Mesendoderm (in vitro differentiated cells): ENCODE measurements around the gene TCF12.
"Not testable (repeated sequence)": the region's sequence is repeated elsewhere in the genome, so short reads cannot be mapped to it uniquely, and the experiment has no call there.

ENCODE experiments used
- DNase-seq: peaks from one replicate; pipeline ENCODE4 v3.0.0; 2013
- H2AK5ac ChIP-seq: 2 replicates; pipeline ENCODE4 v1.6.1; 2013; ENCODE audit warnings: low read length, inconsistent platforms
- H2BK120ac ChIP-seq: 2 replicates; pipeline ENCODE4 v1.6.1; 2013; ENCODE audit warnings: low read depth, mild to moderate bottlenecking, low read length, moderate library complexity, mixed read lengths
- H2BK15ac ChIP-seq: replicated peaks from 2 replicates; pipeline ENCODE4 v1.6.1; 2013; ENCODE audit warnings: low read depth, mild to moderate bottlenecking, moderate library complexity
- H2BK5ac ChIP-seq: 2 replicates; pipeline ENCODE4 v1.6.1; 2013; ENCODE audit warnings: low read length, inconsistent platforms
- H3K18ac ChIP-seq: 2 replicates; pipeline ENCODE4 v1.6.1; 2013; ENCODE audit warnings: mild to moderate bottlenecking, low read length, mixed read lengths
- H3K23ac ChIP-seq: one replicate; pipeline ENCODE4 v1.6.1; 2013; ENCODE audit warnings: low read length
- H3K27ac ChIP-seq: 2 replicates; pipeline ENCODE4 v1.5.1; 2013; ENCODE audit warnings: low read depth, mild to moderate bottlenecking, inconsistent platforms, low read length, moderate library complexity
- H3K27me3 ChIP-seq: 2 replicates; pipeline ENCODE4 v1.6.1; 2013; ENCODE audit warnings: low read length, control low read depth, mild to moderate bottlenecking, inconsistent platforms; ENCODE audit not compliant: insufficient read depth, poor library complexity
- H3K36me3 ChIP-seq: 2 replicates; pipeline ENCODE4 v1.6.1; 2013; ENCODE audit warnings: low read length, inconsistent platforms; ENCODE audit not compliant: control insufficient read depth, insufficient read depth
- H3K4ac ChIP-seq: one replicate; pipeline ENCODE4 v1.6.1; 2013; ENCODE audit warnings: low read depth, mild to moderate bottlenecking, low read length, moderate library complexity
- H3K4me1 ChIP-seq: 2 replicates; pipeline ENCODE4 v1.6.1; 2013; ENCODE audit warnings: low read depth, low read length, inconsistent platforms; ENCODE audit not compliant: control insufficient read depth
- H3K4me2 ChIP-seq: 2 replicates; pipeline ENCODE4 v1.6.1; 2013; ENCODE audit warnings: low read length
- H3K4me3 ChIP-seq: 2 replicates; pipeline ENCODE4 v1.5.1; 2013; ENCODE audit warnings: mild to moderate bottlenecking, low read length
- H3K56ac ChIP-seq: one replicate; pipeline ENCODE4 v1.6.1; 2013; ENCODE audit warnings: low read length
- H3K79me1 ChIP-seq: 2 replicates; pipeline ENCODE4 v1.6.1; 2013; ENCODE audit warnings: low read length, inconsistent platforms
- H3K79me2 ChIP-seq: 2 replicates; pipeline ENCODE4 v1.6.1; 2013; ENCODE audit warnings: mild to moderate bottlenecking, low read length; ENCODE audit not compliant: control insufficient read depth, insufficient read depth
- H3K9ac ChIP-seq: 2 replicates; pipeline ENCODE4 v1.6.1; 2013; ENCODE audit warnings: low read length, inconsistent platforms
- H4K5ac ChIP-seq: one replicate; pipeline ENCODE4 v1.6.1; 2013; ENCODE audit warnings: low read length
- H4K8ac ChIP-seq: one replicate; pipeline ENCODE4 v1.6.1; 2013; ENCODE audit warnings: low read depth, mild to moderate bottlenecking, control low read depth, low read length, moderate library complexity
- WGBS: extraction: QIAGEN DNeasy Blood & Tissue Kit; methylation state at CpG from one replicate; pipeline ENCODE4 v1.1.7; 2013; ENCODE audit warnings: low lambda C conversion rate, missing lambda C conversion rate; ENCODE audit not compliant: insufficient coverage; ENCODE audit errors: extremely low coverage; 5-methylcytosine and 5-hydroxymethylcytosine counted together

The TCF12 gene

DNA sequence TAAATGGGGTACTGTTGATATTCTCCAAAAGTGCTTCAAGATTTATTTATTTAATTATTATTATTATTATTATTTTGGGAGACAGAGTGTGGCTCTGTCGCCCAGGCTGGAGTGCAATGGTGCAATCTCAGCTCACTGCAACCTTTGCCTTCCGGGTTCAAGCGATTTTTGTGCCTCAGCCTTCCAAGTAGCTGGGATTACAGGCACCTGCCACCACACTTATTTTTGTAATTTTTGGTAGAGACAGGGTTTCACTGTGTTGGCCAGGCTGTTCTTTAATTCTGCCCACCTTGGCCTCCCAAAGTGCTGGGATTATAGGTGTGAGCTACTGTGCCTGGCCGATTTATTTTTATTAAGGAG lies 14.0 kb downstream of the TCF12 start:
- not testable (repeated sequence) for H2BK120ac ChIP-seq, H3K4me1 ChIP-seq, H3K56ac ChIP-seq, H2BK5ac ChIP-seq, H3K23ac ChIP-seq, H3K4me3 ChIP-seq, H3K79me1 ChIP-seq, H3K4ac ChIP-seq, H3K27me3 ChIP-seq, H2BK15ac ChIP-seq, H4K8ac ChIP-seq, H3K9ac ChIP-seq, H3K18ac ChIP-seq, DNase-seq, H3K27ac ChIP-seq, H3K36me3 ChIP-seq, H2AK5ac ChIP-seq, H4K5ac ChIP-seq, H3K4me2 ChIP-seq
- H3K79me2 ChIP-seq: peaks cover 51% of the 10 kb centered on the region
- no CpG with 5 or more reads among the region's 4 CpGs for WGBS

DNA sequence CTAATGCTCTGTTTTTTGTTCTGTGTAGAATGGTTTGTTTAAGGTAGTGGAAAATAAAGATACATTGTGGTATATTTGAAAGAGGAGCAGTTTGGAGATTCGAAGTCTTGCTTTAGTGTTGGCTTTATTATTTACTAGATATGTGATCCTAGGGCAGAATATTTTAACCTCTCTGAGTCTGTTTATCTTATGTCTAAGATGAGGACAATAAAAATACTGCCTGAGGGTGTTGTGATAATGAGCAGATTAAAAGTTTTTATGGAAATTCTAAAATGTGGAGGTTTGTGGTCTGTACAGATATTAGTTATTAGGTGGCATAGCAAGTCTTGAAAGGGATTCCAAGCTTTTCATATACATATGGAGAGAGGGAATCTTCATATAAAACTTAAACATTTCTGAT lies 15.0 kb downstream of the TCF12 start:
- DNase-seq: no peak
- H2AK5ac ChIP-seq: no peak overlapping the region
- H4K5ac ChIP-seq: no peak overlapping the region
- H3K4me2 ChIP-seq: no peak overlapping the region
- no peak overlapping the region for H3K4me3 ChIP-seq
- no peak overlapping the region for H2BK5ac ChIP-seq
- no peak overlapping the region for H2BK15ac ChIP-seq
- H4K8ac ChIP-seq: no peak overlapping the region
- H3K4me1 ChIP-seq: no peaks in the 10 kb centered on the region
- H3K79me1 ChIP-seq: peaks cover 9% of the 10 kb centered on the region
- no peak overlapping the region for H3K9ac ChIP-seq
- H2BK120ac ChIP-seq: no peak overlapping the region
- peaks cover 52% of the 10 kb centered on the region for H3K79me2 ChIP-seq
- WGBS: no CpG with 5 or more reads among the region's 1 CpG
- H3K23ac ChIP-seq: no peak overlapping the region
- no peak overlapping the region for H3K4ac ChIP-seq
- H3K18ac ChIP-seq: no peak overlapping the region
- no peak overlapping the region for H3K27ac ChIP-seq
- H3K56ac ChIP-seq: no peak overlapping the region
- no peaks in the 10 kb centered on the region for H3K36me3 ChIP-seq
- no peaks in the 10 kb centered on the region for H3K27me3 ChIP-seq

DNA sequence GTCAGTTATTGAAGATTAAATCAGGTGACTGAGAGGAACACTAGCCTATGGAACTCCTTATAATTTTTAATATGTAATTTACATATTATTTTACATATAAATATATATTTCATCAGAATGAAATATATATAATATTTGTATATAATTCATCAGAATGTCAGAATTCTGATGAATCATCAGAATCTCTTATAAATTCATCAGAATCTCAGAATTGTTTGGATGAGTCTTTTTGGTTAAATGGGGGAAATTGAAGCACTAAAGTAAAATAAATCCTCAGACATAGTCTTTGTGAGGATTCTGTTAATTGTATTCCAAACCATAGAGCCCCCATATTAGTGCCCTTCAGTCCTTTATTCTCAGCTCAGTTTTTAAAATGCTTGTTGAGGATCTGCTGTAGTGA lies 15.4 kb downstream of the TCF12 start:
- Histone ChIP-seq H4K8ac (no peak overlapping the region), H3K4me3 (no peak overlapping the region), H2BK5ac (no peak overlapping the region), H3K36me3 (no peaks in the 10 kb centered on the region), H4K5ac (no peak overlapping the region), H3K4me2 (no peak overlapping the region), H3K9ac (no peak overlapping the region), H3K79me2 (peaks cover 54% of the 10 kb centered on the region), H2BK15ac (no peak overlapping the region), H3K27me3 (no peaks in the 10 kb centered on the region), H2AK5ac (no peak overlapping the region), H2BK120ac (no peak overlapping the region), H3K4ac (no peak overlapping the region), H3K27ac (no peak overlapping the region), H3K56ac (no peak overlapping the region), H3K18ac (no peak overlapping the region), H3K23ac (no peak overlapping the region), H3K79me1 (peaks cover 10% of the 10 kb centered on the region), H3K4me1 (no peaks in the 10 kb centered on the region)
- no peak for DNase-seq

DNA sequence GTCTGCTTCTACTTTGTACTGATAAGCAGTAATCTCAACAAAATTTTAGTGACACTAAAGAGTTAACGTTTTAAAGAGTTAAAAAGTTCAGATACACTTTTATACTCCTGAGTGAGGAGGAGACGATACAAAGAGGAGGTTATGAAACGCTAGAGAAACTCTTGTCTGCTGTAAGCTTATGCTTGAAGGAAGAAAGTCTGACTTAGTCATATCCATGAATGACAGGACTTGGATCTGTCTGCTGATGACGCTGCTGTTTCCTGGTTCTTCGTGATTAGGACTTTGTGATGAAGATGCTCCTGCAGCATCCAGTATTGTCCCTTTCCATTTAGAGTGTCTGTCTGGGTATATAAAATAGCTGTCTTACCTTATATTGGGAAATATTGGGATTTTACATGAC lies 15.8 kb downstream of the TCF12 start:
- Histone ChIP-seq H3K9ac (no peak overlapping the region), H3K79me2 (peaks cover 55% of the 10 kb centered on the region), H3K4me1 (no peaks in the 10 kb centered on the region), H2BK120ac (no peak overlapping the region), H2AK5ac (no peak overlapping the region), H3K79me1 (peaks cover 11% of the 10 kb centered on the region), H2BK5ac (no peak overlapping the region), H3K56ac (no peak overlapping the region), H3K36me3 (no peaks in the 10 kb centered on the region), H4K5ac (no peak overlapping the region), H3K27me3 (no peaks in the 10 kb centered on the region), H2BK15ac (no peak overlapping the region), H4K8ac (no peak overlapping the region), H3K4ac (no peak overlapping the region), H3K27ac (no peak overlapping the region), H3K18ac (no peak overlapping the region), H3K23ac (no peak overlapping the region), H3K4me3 (no peak overlapping the region), H3K4me2 (no peak overlapping the region)
- no CpG with 5 or more reads among the region's 5 CpGs for WGBS
- DNase-seq: no peak

DNA sequence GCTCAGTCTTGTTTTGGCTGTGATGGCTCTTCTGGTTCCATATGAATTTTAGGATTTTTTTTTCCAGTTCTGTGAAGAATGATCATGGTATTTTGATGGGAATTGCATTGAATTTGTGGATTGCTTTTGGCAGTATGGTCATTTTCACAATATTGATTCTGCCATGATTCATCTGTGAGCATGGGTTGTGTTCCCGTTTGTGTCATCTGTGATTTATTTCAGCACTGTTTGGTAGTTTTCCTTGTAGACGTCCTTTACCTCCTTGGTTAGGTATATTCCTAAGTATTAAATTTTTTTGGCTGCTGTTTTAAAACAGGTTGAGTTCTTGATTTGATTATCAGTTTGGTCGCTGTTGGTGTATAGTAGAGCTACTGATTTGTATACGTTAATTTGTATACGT lies 18.5 kb downstream of the TCF12 start:
- no peaks in the 10 kb centered on the region for H3K4me1 ChIP-seq
- no peak for DNase-seq
- no peak overlapping the region for H2BK15ac ChIP-seq
- WGBS: 100% methylated on average over 3 of the region's 5 CpGs
- no peak overlapping the region for H2BK5ac ChIP-seq
- no peak overlapping the region for H3K18ac ChIP-seq
- no peak overlapping the region for H2BK120ac ChIP-seq
- no peak overlapping the region for H4K5ac ChIP-seq
- no peak overlapping the region for H3K4me2 ChIP-seq
- no peak overlapping the region for H3K56ac ChIP-seq
- H3K27me3 ChIP-seq: no peaks in the 10 kb centered on the region
- no peak overlapping the region for H4K8ac ChIP-seq
- H3K4me3 ChIP-seq: no peak overlapping the region
- H3K23ac ChIP-seq: no peak overlapping the region
- H3K27ac ChIP-seq: no peak overlapping the region
- no peak overlapping the region for H2AK5ac ChIP-seq
- H3K9ac ChIP-seq: no peak overlapping the region
- peaks cover 11% of the 10 kb centered on the region for H3K79me1 ChIP-seq
- H3K4ac ChIP-seq: no peak overlapping the region
- H3K79me2 ChIP-seq: peaks cover 61% of the 10 kb centered on the region
- H3K36me3 ChIP-seq: no peaks in the 10 kb centered on the region

DNA sequence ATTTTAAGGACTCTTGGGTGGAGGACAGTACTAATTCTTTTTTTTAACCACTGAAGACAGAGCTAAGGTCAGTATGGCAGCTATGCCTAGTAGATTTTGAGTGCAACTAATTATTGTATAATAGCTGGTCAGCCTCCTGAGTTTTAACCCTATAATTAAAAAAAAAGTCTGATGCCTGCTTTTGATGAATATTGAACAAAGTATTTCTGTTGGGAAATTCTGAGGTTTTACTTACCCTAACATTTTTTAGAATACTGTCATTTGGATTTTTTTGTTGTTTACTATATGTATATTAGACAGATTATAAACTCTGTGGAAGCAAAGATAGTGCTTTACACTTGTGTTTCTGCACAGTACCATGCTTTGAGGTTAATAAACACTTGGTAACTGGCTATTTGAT lies 20.8 kb downstream of the TCF12 start:
- Histone ChIP-seq H2BK15ac (no peak overlapping the region), H3K27me3 (no peaks in the 10 kb centered on the region), H3K9ac (no peak overlapping the region), H2AK5ac (no peak overlapping the region), H4K8ac (no peak overlapping the region), H3K4ac (no peak overlapping the region), H3K23ac (no peak overlapping the region), H2BK120ac (no peak overlapping the region), H3K4me1 (no peaks in the 10 kb centered on the region), H4K5ac (no peak overlapping the region), H3K27ac (no peak overlapping the region), H3K4me3 (no peak overlapping the region), H3K4me2 (no peak overlapping the region), H3K79me2 (peaks cover 52% of the 10 kb centered on the region), H2BK5ac (no peak overlapping the region), H3K56ac (no peak overlapping the region), H3K18ac (no peak overlapping the region), H3K79me1 (peaks cover 10% of the 10 kb centered on the region), H3K36me3 (no peaks in the 10 kb centered on the region)
- DNase-seq: no peak
